HG03342 (cell line): ENCODE results near the gene GUCY2D.

Experiments
- ATAC-seq: cut with Tn5 transposase; IDR thresholded peaks from one replicate; pipeline ENCODE4 v1.9.1; 2021; ENCODE audit warnings: mild to moderate bottlenecking, moderate library complexity; ENCODE audit not compliant: unreplicated experiment

The GUCY2D gene

GRCh38 chr17:8062807-8063483, 60.5 kb downstream of the GUCY2D start:
- ATAC-seq = no peak

- no peak for ATAC-seq
Measured at GRCh38 chr17:8063761-8064534, 61.5 kb downstream of the GUCY2D start.

GRCh38 chr17:8064561-8065019, 62.2 kb downstream of the GUCY2D start:
- no peak for ATAC-seq

- ATAC-seq = no peak
Measured at GRCh38 chr17:8066841-8067775, 64.7 kb downstream of the GUCY2D start.

- ATAC-seq = no peak
Measured at GRCh38 chr17:8067806-8068205, 65.4 kb downstream of the GUCY2D start.

- ATAC-seq = no peak
Measured at GRCh38 chr17:8068736-8069586, 66.5 kb downstream of the GUCY2D start.

- no peak for ATAC-seq
Measured at GRCh38 chr17:8069587-8069860, 67.1 kb downstream of the GUCY2D start.
